Activated CD4-positive, alpha-beta T cell treated with anti-CD3 and anti-CD28 coated beads for 24 hours (primary cell): ENCODE measurements around the gene MED20.

ENCODE experiments used
- DNase-seq, 2 donors: peaks; one replicate each; pipeline ENCODE4 v3.0.0-alpha.2; 2020; ENCODE audit warnings: low read depth in 2 of 2

MED20 gene

DNA sequence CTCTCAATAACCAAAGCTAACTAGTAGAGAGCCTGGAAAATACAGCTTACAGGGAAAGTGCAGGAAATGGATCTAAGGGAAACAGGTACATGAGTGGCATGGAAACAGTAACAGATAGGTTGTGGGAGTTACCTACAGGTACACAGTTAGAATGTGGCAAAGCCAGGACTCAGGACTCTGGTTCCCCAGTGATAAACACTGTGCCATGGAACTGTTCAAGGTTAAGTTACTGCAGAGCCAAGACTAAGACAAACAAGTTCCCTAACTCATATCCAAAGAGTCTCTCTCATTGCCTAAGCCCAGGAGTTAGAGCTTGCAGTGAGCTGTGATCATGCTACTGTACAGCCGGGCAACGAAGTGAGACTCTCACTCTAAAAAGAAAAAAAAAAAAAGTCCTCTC is 6.6 kb downstream of the MED20 start:
- no peak for DNase-seq

DNA sequence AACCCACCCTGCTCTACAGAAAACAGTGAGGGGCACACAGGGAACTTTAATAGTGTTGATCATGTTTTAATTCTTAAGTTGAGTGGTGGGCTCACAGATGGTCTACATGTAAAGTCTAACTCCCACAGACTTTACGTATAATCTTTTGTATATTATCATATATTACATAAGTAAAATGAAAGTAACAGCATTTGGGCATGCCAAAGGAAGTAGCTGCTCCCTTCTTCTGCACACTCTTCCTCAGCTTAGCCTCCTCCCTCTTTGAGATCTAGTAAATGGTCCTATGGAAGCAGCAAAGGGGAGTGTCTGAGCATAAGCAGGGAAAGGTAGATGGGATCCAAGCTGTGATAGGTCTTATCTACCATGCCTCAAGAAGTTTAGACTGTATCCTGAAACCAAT is 11.2 kb downstream of the MED20 start:
- no peak for DNase-seq

DNA sequence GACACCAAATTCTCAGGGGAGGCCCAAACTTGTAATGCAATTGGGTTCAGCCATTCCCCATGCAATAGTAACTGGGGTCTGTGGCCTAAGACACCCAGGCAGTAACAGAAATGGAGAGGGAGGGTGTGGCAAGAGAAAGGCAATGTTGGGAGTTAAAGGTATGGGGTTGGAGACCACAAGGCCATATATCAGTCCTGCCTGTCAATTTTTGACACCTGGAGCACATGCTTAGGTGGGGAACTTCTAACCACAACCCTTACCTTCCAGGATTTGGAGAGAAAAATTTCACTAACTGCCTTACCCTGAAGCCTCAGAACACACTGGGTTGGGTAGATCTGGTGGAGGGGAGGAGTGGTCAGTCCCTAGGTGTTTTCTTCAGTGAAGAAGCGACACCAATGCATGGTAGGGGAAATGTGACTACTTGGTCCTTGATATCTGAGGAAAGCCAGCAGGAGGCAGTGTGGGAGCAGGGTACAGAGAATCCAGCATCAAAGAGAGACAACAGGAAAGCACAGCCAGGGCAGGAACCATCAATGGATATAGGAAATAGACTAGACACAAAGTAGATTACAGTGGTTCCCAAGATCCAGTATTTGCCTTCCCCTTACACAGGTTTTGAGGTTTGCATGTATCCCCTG is 18.9 kb downstream of the MED20 start:
- peak; percentile 35 to 46 for DNase-seq

DNA sequence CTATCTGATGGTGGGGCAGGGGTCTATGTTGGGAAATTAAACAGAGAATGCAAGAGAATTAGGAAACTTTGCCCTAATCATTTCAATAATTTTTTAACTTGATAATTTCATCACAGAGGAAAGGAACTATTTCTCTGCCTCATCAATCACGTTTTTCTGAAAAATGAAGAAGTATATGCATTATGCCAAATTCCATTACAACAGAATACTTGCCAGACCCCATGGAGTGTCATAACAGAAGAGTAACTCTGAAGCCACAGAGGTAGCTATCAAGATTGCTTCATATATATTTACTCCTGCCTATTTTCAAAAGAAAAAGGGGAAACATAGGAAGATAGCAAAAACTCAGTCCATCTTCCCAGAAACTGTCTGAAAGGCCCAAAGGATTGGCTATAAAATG is 20.1 kb downstream of the MED20 start:
- DNase-seq = no peak

DNA sequence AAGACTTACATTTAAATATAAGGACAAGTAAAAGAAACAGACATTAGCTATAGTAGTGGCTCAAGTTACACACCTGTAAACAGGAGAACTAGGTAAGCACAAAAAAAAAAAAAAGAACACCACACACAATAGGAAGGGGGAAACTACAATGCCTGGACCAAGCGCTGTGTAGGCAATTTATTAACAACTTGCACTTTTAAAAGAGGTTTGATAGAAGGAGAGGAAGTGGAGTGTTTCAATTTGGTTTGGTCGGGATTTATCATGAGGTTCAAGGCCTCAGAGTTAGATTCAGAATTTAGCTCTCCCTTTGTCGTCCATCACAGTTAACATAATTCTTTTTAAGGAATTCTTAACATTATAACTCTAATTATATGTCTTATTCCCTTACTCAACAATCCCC is 24.7 kb downstream of the MED20 start:
- no peak for DNase-seq

DNA sequence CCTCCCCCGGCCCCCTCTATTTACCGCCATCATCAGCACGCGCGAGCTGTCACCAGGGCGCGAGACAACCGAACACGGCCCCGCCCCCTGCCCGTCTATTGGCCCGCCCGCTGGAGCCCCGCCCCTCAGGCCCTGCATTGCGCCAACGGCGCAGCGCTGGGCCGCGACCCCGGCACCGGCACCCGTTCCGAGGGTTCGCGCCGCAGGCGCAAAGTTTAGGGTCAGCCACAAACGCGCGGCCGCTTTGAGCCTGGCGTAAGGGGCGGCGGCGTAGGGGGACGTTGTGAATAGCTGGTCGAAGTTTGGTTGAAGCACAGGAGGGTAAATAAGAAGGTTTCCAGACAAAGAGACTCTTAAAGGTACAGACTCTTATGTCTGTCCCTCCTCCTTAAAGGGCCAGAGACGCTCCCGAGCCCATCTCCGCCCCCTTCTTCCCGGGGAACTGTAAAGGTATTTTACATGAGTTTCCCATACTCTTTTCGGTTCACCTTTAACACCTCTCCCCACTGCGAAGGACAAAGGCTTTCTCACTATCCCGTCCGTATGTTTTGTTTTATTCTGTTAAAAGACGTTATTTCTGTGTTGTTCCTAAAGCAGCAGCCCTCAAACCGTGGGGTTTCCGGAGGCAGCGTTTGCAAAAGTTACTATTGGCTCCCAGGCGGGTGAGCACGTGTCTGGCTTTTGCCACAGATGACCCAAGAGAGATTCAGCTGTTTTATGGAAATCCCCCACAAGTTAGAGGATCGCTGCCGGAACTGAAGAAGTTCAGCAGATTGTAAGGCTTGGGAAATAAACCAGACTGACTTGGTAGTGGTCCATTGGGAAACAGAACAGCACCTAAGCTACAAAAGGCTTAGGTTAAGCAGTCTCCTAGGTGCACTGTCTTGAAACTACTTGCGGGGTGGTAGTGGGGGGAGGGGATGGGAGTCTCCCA is 25.4 kb downstream of the MED20 start, which contains the start of gene USP49:
Gene USP49, minus strand, starts transcription at position 76 of the 934 bp plus-strand sequence. CDS start 88,392 bp downstream, outside the sequence.
- peak; percentile 90 to 95 for DNase-seq

DNA sequence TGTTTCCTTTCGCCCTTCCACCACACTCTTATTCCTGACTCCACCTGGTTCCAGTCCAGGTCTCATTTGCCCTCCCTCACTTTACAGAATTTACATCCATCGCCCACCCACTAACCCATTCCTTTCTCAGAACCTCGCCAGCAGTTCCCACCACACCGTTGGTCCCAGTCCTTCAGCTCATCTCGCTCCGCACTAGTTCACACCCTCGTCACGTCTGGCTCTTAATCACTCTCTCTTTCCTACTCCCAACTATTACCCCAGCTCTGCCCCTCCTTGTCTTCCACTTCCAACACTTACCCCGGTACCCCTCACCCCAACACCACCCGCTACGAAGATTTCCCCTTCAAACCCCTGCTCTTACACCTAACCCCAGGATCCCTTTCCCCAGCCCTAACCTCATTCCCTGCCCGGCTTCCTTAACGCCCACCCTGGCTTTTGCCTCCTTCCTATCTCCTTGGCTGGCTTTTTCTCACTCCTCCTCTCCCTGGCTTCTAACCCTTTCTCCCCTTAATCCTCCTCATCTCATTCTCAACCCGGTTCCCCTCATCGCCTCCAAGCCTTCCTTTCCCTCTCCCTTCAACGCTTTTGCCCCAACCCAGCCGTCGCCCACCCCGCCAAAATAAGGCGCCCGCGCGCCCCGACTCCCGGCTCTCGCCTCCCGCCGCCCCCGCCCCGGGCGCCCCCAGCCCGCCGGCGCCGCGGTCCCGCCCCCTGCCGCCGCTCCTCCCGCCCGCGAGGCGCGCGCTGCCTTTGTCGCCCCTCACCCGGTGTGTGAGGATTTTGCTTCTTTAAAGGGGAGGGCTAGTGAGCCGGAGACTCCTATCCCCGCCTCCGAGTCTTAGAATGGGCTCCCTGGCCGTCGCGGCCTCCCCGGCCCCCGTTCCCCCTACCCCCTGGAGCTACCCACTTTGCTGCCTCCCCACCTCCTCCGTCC is 26.3 kb downstream of the MED20 start:
- peak in 1 of 2 donors; percentile 8 for DNase-seq

DNA sequence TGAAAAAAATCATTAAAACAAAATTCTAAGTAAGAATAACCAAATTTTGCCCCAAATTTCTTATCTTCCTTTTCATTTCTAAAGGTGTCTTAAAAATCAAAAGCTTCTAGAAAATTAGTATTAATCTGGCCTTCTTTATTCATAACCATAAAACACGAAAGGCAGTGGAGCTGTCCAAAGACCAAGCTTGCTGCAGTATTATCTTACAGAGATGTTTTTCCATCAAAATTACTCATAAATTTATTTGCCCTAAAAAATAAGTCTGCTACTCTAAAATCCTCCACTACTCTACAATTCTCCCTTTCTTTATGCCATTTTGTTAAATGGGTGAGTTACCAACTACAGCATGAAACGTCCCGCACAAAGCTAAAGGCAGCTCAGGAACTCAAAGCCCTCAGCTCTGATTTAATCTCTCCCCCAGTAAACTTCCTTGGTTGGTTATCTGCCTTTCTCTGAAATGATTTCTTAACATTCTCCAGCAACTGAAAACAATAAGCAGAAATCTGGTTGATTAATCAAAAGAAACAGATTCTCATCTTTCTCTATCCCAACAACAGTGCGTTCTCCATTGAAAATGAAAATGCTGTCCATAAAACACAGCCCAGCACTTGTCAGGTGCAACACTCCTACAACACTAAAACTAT is 27.9 kb downstream of the MED20 start:
- DNase-seq = no peak

DNA sequence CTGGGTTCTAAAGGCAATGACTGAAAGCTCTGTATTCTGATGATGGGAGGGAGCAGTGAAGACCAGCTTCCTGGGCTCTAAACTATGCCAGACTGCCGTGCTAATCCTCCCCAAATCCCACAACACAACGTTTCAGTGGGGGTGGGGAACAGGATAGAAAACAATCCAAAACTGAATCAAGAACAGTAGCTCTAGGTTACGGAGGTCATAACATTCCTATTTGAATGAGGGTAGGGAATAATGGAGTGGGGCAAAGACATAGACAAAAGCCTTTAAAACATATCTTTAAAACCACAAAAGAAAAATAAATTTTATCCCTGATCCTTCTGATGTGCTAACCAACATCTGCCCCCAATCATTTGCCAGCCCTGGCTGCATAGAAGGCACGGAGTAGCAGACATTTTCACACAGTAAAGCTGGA is 33.6 kb downstream of the MED20 start:
- DNase-seq = no peak

DNA sequence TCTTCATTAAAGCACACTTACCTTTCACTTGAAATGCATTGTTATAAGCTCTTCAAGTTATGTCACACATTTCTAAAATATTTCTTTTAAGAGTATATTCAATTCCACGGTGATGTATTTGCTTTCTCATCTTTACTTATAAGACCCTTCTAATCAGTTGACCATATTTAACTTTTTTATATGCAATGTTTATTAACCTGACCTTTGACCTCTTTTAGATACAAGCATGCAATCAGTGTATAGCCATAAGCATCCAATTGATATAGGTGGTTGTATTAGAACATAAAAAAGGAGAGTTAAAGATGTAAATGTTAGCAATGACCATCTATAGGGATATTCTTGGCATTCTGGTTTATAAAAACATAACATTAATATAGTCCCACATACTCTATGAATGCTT is 35.0 kb downstream of the MED20 start:
- no peak for DNase-seq

DNA sequence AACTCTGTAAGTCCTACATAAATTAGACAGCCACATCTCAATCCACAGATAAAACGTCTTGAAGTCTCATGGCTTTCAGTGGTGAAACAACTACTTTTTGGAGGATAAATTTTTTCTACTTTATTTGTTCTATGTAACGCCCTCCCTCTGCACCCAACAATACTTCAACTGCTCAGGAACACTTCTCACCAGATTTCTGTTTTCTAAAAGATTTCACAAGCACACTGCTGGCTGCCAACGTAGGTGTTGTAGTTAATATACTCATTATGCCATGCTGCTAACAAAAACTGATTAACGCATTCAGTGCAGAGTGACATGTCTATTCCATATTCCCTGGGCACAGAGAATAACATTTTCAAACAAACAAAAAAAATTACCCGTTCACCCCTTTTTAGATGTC is 36.0 kb downstream of the MED20 start:
- DNase-seq = no peak

DNA sequence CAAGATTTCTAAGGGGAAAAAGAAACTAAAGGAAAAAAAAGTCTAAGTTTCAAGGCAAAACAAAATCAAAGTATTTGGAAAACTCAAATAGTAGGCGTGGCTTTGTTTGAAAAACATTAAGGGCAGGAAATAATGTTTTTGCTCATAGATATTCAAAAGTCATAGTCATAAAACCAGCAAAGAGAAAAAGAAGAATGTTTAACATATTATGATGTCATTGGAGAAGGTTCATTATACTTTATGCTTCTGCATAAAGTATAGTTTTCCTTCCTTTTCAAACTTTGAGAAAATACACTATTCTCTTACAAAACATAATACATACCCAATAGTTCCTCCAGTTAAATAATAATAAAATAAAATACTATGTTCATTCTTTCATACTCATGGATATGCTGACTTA is 39.4 kb downstream of the MED20 start:
- no peak for DNase-seq

DNA sequence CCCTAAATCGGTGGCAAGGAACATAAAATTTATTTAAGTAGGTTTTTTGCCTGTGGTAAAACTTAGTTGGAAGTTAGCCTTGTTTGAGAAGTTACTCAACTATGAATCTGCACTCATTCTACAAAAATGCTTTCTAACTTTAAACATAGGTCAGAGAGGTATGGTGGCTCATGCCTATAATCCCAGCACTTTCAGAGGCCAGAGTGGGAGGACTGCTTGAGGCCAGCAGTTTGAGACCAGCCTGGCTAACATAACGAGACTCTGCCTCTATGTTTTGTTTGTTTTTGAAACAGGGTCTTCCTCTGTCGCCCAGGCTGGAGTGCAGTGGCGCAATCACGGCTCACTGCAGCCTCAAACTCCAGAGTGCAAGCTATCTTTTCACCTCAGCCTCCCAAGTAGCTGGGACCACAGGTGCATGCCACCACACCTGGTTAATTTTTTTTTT is 42.0 kb downstream of the MED20 start:
- no peak for DNase-seq

DNA sequence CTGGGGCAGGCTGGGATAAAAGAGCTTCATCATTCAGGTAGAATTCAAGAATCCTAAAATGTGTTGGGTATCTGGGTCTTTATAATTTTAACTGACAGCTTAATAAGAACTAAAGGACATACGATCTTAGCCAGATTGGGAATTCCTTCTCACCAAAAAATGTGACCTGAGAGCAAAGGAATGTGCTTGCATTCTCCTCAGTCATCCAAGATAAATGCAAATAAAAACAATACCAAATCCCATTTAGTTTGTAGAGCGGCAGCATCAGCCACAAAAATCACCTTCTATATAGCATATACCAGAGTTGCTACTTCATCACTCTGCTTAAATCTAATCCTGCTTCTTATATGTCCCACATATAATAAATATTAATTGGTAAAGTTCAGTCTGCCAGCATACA is 42.7 kb downstream of the MED20 start:
- no peak for DNase-seq

DNA sequence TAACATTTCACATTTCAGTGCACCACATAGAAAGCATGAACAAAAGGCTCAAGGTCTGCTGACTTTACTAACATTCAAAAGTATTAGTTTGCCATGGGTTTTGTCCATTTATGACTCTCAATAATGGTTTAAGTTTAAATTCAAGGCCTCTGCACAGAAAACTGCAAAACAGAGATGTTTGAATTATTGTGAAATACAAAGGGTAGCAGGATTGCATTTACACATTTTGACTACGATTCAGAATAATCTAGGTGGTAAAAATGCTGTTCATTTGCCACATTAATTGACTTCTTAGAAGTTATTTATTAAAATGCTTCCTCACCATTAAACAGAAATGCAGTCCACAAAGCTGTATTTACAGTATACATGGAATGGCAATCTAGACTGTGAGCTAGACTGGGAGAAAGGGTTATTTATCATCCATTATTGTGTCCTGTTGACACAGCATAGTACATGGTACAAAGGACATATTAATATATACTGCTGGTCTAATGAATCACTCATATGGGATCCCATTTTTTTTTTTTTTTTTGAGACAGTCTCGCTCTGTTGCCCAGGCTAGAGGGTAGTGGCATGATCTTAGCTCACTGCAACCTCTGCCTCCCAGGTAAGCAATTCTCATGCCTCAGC is 43.8 kb downstream of the MED20 start:
- no peak for DNase-seq

DNA sequence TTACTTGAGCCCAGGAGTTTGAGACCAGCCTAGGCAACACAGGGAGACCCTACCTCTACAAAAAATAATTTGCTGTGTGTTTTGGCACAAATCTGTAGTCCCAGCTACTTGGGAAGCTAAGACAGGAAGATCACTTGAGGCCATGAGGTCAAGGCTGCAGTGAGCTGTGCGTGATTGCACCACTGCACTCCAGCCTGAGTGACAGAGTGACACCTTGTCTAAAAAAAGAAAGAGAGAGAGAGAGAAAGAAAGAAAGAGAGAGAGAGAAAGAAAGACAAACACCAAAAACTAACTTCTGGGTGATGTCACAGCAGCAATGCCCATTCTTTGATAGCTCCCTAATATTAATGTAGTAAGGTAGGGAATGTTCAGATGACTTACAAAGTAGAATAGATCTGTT is 46.2 kb downstream of the MED20 start:
- DNase-seq = no peak

DNA sequence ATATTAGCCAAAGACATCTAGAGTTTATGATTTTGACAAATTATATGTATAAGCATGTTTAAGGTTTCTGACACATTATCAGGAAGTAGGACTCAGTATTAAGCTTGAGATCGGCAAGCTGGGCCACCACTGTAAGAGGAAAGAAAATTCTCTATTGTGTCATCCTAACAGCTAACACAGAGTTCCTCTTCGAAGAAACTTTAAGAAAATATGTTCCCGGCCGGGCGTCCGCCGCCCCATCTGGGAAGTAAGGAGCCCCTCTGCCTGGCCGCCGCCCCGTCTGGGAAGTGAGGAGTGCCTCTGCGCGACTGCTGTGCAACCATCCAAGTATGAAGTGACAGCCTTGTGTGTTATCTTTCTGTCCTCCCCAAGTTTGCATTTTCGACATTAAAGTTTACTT is 48.8 kb downstream of the MED20 start:
- no peak for DNase-seq

DNA sequence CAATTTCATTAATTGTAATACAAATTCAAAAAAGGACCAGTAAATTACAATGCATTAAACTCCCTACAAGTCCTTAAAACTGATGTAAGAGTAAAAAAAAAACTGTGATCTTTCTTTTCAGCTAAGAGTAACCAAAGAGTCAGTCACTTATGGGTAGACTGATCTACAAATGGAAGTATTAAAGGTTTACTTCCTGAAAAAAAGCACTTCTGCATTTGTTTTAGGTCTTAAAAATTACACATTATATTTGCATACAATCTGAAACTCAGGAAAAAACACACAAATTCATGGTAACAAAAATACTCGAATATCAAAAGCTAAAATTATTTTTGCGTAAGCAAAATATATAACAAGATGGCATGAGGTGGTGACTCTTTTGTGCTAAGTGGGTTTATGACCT is 49.2 kb downstream of the MED20 start:
- no peak for DNase-seq

DNA sequence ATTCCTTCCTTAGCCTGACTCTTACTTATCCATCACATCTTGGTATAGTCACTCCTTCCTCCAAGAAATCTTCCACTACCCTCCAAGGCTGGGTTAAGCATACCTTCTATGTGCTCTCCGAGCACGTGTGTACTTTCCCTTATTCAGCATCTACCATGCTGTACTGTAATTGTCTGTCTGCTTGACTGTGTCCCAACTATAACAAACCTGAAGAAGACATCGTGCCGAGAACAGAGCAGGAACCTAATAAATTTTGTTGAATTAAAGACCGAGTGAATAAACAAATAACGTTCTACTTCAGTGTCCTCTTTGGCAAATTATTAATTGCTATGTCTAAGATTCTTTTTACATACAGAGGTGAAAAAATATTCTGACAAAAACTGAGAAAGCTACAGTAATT is 61.6 kb downstream of the MED20 start:
- no peak for DNase-seq

DNA sequence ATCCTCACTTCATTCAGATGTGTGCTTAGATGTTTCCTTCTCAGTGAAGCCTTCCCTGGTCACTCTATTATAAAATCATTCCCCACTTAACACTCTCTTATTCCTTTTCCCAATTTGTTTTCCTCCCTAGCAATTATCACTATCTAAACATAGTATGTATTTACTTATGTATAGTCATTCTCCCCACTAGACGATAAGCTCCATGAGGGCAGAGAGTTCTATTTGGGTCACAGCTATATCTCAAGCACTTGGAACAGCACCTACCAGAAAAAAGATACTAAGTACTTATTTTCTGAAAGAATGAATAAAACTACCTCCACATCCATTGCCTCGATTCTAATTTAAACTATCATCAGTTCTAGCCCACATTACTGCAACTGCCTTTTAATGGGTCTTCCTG is 62.2 kb downstream of the MED20 start:
- no peak for DNase-seq
